GM18519 (cell line): ENCODE measurements around the gene PRKAG2.

Experiments used
- ATAC-seq: cut with Tn5 transposase; IDR thresholded peaks from one replicate; pipeline ENCODE4 v1.9.1; 2021; ENCODE audit warnings: mild to moderate bottlenecking, moderate library complexity; ENCODE audit not compliant: unreplicated experiment, low FRiP score

Gene PRKAG2

GRCh38 chr7:151614019-151614418 is 262.9 kb downstream of the PRKAG2 start:
- ATAC-seq, result no peak

- ATAC-seq, result no peak
These were observed 265.0 kb downstream of the PRKAG2 start for GRCh38 chr7:151611878-151612277.

GRCh38 chr7:151611041-151611440 is 265.9 kb downstream of the PRKAG2 start:
- ATAC-seq, result no peak

- ATAC-seq, result no peak
These were observed 268.8 kb downstream of the PRKAG2 start for GRCh38 chr7:151608031-151608551.

- ATAC-seq, result no peak
These were observed 269.4 kb downstream of the PRKAG2 start for GRCh38 chr7:151607464-151607867.

GRCh38 chr7:151603951-151604350 is 273.0 kb downstream of the PRKAG2 start:
- ATAC-seq, result no peak

- ATAC-seq, result no peak
These were observed 275.2 kb downstream of the PRKAG2 start for GRCh38 chr7:151601521-151602305.

GRCh38 chr7:151600331-151600730 is 276.6 kb downstream of the PRKAG2 start:
- no peak for ATAC-seq

GRCh38 chr7:151599401-151600227 is 277.3 kb downstream of the PRKAG2 start:
- ATAC-seq, result no peak

GRCh38 chr7:151597541-151598444 is 279.1 kb downstream of the PRKAG2 start:
- ATAC-seq, result no peak

- no peak for ATAC-seq
These were observed 281.1 kb downstream of the PRKAG2 start for GRCh38 chr7:151595702-151596350.

GRCh38 chr7:151592868-151593486 is 283.9 kb downstream of the PRKAG2 start:
- no peak for ATAC-seq

GRCh38 chr7:151592330-151592729 is 284.6 kb downstream of the PRKAG2 start:
- ATAC-seq, result no peak

GRCh38 chr7:151591866-151592265 is 285.0 kb downstream of the PRKAG2 start:
- ATAC-seq, result no peak

- ATAC-seq, result no peak
These were observed 285.8 kb downstream of the PRKAG2 start for GRCh38 chr7:151590850-151591771.

- no peak for ATAC-seq
These were observed 286.7 kb downstream of the PRKAG2 start for GRCh38 chr7:151590071-151590849.

GRCh38 chr7:151588982-151589381 is 287.9 kb downstream of the PRKAG2 start:
- no peak for ATAC-seq
